Fibroblast of skin of abdomen (primary cell): ENCODE results near the gene GLIPR2.
"Not testable (repeated sequence)": the region's sequence is repeated elsewhere in the genome, so short reads cannot be mapped to it uniquely, and the experiment has no call there.

ENCODE experiments used
- DNase-seq: peaks from one replicate; pipeline ENCODE4 v3.0.0-alpha.2; 2013

The GLIPR2 gene

GRCh38 chr9:36123515-36123914, 13.0 kb upstream of the GLIPR2 start:
- no peak for DNase-seq

- no peak for DNase-seq
Observed at GRCh38 chr9:36125062-36125855, 11.3 kb upstream of the GLIPR2 start.

- no peak for DNase-seq
Observed at GRCh38 chr9:36126016-36126730, 10.4 kb upstream of the GLIPR2 start.

- DNase-seq: no peak
Observed at GRCh38 chr9:36127652-36128244, 8.8 kb upstream of the GLIPR2 start.

- no peak for DNase-seq
Observed at GRCh38 chr9:36128349-36128748, 8.2 kb upstream of the GLIPR2 start.

- no peak for DNase-seq
Observed at GRCh38 chr9:36129139-36129538, 7.4 kb upstream of the GLIPR2 start.

DNA sequence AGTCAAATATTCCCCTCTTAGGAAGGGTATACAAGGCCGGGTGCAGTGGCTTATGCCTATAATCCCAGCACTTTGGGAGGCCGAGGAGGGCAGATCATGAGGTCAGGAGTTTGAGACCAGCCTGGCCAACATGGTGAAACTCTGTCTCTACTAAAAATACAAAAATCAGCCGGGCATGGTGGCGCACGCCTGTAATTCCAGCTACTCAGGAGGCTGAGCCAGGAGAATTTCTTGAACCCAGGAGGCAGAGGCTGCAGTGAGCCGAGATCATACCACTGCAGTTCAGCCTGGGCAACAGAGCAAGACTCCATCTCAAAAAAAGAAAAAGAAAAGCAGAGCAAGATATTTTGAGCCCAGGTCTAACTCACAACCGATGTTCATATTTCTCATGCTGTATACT, 4.9 kb upstream of the GLIPR2 start:
- not testable (repeated sequence) for DNase-seq

GRCh38 chr9:36132086-36132485, 4.4 kb upstream of the GLIPR2 start:
- peak; percentile 55 for DNase-seq

- DNase-seq: no peak
Observed at GRCh38 chr9:36134761-36135505, 1.6 kb upstream of the GLIPR2 start.

- DNase-seq: no peak
Observed at GRCh38 chr9:36135741-36136271, 727 bp upstream of the GLIPR2 start.

DNA sequence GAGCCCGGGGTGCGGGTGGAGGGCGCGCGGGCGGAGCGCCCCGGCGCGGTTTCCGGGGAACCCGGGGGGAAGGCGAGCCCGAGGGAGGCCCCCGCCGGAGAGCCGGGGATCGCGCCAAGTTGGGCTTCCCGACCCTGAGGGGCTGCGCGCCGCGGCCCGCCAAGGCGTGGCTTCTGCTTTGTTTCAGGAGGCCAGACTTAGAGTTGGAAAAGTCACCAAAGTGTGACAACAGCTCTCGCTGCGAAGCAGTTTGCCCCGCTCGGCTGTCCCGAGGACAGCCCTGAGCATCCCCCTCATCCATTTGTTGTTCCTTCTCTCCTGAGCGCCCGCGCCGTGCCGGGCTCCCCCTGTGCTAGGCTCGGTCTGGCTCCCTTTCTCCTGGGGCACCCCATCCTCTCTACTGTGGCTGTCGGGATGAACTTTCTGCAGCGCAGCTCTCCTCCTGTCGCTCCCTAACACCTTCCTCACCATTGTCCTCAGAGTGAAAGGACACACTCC, 410 bp downstream of the GLIPR2 start:
- DNase-seq: no peak

DNA sequence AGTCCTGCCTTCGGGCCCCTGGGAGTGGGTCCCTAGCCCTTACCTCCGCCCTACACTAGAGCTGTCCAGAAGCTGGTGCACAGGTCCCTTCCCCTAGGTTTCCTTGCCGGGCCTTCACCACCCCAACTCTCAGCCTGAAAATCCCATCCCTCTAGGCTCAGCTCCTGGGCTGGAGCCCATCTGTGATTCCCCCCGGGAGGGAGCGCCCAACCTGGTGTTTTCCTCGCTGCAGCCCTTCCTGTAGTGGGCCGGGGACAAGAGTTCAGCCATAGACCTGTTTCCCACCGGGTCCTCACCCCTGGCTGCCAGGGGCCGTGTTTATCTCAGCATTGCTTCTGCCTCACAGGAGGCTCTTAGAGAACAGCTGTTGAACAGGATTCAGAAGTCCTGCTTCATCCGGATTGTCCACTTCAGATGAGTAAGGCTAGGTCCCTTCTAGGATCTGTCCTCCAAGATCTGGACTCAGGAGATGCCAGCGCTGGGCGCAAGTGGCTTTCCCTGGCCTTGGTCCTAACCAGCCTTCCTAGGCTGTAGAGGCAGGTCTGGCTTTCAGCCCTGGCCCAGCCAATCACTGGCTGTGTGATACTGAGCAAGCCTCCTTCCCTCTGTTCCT, 965 bp downstream of the GLIPR2 start:
- peak; percentile 21 for DNase-seq

- DNase-seq: no peak
Observed at GRCh38 chr9:36138496-36138895, 2.0 kb downstream of the GLIPR2 start.

- DNase-seq: no peak
Observed at GRCh38 chr9:36138901-36139300, 2.4 kb downstream of the GLIPR2 start.

DNA sequence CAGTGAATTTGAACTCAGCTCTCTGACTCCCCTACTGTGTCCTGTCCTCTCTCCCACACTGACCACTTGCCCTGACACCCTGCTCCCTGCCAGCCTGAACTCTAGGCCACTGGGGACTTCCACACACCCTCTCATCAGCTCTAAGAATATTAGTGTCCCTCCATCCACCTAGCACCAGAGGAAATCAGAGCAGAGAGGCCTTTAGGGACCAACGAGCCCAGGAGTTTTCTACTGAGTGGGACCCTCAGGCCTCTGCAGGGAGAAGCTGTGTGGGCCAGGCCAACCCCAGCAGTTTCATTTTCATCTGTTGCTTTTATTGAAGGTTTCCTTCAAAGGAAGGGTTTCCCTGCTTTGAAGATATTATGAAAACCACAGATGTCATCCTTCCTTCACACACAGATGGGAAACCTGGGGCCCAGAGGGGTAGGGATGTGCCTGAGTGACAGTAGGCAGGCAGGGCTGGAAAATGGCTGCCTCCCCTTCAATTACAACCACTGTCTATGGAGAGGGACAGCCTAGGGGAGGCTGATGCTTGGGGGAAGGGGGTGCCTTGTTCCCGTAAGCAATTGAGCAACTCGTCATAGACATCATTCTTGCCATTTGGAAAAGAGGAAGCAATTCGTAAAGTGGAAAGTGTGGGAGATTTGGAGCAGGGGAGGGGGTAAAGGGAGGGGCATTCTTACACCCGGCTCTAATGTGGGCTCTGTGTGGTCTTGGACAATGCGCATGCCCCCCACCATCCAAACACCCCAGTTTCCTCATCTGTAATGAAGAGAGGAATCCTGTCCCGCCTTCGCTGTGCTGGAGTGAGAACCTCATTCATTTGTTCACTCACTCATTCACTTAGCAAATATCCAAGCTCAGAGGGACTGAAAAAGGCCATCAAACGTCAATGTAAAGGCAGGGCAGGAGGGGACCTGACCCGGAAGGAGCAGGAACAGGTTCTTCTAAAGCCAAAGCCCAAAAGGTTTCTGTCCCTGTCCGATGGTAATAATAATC, 3.9 kb downstream of the GLIPR2 start:
- DNase-seq: peak; percentile 38

- DNase-seq: peak; percentile 48
Observed at GRCh38 chr9:36141288-36141687, 4.8 kb downstream of the GLIPR2 start.

DNA sequence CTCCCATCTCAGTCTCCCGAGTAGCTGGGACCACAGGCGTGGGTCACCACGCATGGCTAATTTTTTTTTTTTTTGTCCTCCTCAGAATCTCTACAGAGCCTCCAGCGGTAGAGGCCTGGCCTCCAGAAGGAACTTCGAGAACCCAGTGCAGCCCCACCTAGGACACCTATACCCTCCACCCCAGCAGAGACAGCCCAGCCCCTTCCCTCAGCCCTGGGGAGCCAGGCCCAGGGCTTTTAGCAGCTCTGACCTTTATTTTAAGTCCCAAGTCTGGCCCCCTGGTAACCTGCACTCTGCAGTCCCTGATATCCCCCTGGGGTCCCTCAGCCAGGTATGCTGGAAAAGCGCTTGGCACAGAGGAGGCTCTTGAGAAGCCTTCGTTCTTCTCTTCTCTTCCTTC, 5.2 kb downstream of the GLIPR2 start:
- no peak for DNase-seq

DNA sequence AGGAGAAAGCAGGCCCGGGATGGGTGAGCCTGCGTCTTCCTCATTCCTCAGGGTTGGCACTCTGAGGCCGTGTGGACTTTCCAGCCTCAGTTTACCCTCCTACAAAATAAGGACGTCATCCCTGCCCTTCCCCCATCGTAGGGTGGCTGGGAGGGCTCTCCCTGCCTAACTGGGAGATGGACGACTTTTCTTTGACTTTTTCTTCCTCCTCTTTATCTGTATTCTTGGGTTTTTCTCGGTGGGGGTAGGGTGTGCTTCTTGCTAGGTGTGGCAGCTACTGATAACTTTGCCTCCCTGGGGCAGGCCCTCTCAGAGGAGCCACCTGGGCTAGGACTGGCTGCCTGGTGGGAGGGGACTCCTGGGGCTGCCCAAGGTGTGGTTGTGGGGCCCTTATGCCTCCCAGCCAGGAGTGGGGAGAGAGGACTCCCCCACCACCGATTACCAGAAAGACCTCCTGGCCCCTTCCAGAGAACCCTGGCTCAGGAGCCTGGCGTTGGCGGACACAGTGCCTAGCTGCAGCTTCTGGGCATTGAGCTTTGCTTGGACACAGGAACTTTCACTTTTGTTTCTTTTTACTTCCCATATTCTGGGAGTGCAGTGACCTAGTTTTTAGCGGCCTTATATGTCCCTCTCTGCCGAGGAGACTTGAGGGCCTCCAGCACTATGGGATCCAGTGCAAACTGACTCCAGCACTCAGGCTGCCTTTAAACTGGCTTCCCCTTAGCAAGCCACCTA, 6.1 kb downstream of the GLIPR2 start:
- no peak for DNase-seq

- DNase-seq: no peak
Observed at GRCh38 chr9:36143245-36143641, 6.7 kb downstream of the GLIPR2 start.
